ENCODE results near the gene SPATC1L.
"Not testable (repeated sequence)": the region's sequence is repeated elsewhere in the genome, so short reads cannot be mapped to it uniquely, and the experiment has no call there.

SPATC1L gene

GRCh38 chr21:46183337-46183909 lies 836 bp downstream of the SPATC1L start:
- DNase-seq (ENCODE audit: low read depth), result not testable (repeated sequence)

DNA sequence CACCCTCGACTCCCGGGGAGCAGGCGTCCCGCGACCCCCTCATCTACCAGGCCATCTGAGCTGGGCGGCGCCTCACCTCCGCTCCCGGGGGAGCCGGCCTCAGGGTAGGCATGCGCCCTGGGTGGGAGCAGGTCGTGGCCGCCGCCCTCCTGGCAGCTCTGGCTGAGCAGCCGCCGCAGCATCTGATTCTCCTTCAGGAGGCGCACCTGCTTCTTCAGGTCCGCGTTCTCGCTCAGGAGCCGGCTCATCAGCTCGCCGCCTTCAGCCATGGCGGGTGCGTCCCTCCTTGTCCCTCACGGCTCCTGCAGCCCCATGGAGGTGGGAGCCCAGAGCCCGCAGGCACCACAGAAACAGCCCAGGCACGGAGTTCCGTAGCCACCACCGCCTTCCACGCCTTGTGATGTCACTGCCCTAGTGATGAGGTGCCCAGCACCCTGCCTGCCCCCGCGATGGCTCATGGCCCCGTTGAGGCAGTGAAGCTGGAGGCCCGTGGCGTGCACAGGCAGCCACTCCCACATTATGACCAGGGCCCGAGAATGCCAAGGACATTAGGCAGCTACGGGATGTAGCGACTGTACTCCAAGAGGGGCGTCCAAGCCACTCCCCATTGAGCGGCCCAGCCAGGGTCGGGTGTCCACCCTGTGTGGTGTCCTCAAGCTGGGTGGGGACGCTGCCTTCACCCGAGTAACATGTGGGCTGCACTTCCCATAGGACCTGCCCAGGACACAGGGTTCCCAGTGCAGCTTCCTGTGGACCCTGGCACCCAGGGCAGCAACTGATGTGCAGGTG lies 1.5 kb downstream of the SPATC1L start:
- no peak for DNase-seq (ENCODE audit: low read depth)

- no peak for DNase-seq (ENCODE audit: low read depth)
These were observed 2.2 kb downstream of the SPATC1L start for GRCh38 chr21:46181953-46182547.

DNA sequence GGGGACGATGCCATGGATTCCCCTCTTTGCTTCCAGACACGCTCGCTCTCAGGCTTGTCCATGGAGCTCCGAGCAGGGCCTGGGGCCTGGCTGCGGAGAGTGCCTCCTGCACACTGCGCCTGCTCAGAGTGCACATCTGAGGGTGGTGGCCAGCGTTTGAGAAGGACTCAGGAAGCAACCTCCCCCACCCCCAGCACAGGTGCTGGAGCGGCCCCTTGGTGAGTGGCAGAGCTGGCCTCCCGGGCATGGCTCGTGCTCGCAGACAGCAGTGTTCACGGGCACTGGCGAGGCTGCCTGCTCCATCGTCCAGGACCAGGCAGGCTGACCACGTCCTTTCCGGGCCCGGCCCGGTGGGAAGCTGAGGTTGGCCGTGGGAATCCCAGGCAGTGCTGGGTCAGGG lies 2.8 kb downstream of the SPATC1L start:
- no peak for DNase-seq (ENCODE audit: low read depth)

- no peak for DNase-seq (ENCODE audit: low read depth)
These were observed 3.4 kb downstream of the SPATC1L start for GRCh38 chr21:46180778-46181391.

- DNase-seq (ENCODE audit: low read depth), result no peak
These were observed 4.1 kb downstream of the SPATC1L start for GRCh38 chr21:46180079-46180722.

GRCh38 chr21:46179708-46180078 lies 4.6 kb downstream of the SPATC1L start:
- DNase-seq (ENCODE audit: low read depth), result no peak

DNA sequence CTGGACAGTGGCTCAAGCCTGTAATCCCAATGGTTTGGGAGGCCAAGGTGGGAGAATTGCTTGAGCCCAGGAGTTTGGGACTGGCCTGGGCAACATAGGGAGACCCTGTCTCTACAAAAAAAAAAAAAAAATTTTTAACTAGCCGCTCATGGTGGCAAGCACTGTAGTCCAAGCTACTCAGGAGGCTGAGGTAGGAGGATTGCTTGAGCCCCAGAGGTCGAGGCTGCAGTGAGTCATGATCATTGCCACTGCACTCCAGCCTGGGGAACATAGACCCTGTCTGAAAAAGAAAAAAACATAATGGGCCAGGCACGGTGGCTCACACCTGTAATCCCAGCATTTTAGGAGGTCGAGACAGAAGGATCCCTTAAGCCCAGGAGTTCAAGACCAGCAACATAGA lies 5.3 kb downstream of the SPATC1L start:
- DNase-seq (ENCODE audit: low read depth), result no peak

DNA sequence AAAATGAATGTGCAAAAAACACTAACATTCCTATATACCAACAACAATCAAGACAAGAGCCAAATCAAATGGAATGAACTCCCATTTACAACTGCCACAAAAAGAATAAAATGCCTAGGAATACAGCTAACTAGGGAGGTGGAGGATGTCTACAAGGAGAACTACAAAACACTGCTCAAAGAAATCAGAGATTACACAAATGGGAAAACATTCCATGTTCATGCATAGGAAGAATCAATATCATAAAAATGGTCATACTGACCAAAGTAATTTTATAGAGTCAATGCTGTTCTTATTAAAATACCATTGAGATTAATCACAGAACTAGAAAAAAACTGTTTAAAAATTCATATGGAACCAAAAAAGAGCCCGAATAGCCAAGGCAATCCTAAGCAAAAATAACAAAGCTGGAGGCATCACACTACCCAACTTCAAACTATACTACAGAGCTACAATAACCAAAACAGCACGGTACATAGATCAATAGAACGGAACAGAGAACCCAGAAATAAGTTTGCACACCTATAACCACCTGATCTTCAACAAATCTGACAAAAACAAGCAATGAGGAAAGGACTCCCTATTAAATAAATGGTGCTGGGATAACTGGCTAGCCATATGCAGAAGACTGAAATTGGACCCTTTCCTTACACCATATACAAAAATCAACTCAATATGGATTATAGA lies 7.7 kb downstream of the SPATC1L start:
- not testable (repeated sequence) for DNase-seq (ENCODE audit: low read depth)

DNA sequence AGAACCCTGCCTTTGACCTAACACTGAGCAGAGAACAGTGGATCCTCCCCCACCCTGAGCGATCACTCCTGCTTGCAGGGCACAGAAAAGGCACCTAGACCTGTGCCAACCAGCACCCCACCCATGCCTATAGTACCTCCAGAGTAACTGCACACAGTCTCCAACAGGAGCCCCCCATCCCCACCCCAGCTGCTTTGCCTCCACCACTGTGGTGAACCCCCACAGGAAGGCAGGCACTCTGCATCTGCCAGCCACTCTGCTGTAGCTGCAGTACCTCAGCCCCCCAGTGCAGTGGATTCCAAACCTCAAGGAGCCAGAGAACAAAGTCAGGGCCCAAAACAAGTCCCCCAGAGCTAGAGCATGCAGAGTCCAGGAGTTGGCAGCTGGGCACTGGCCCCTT lies 10.7 kb downstream of the SPATC1L start:
- DNase-seq (ENCODE audit: low read depth), result no peak

- no peak for DNase-seq (ENCODE audit: low read depth)
These were observed 11.3 kb downstream of the SPATC1L start for GRCh38 chr21:46172863-46173528.

- DNase-seq (ENCODE audit: low read depth), result no peak
These were observed 12.0 kb downstream of the SPATC1L start for GRCh38 chr21:46171996-46172862.

GRCh38 chr21:46171585-46171984 lies 12.7 kb downstream of the SPATC1L start:
- no peak for DNase-seq (ENCODE audit: low read depth)

- not testable (repeated sequence) for DNase-seq (ENCODE audit: low read depth)
These were observed 13.6 kb downstream of the SPATC1L start for GRCh38 chr21:46170436-46171193.

DNA sequence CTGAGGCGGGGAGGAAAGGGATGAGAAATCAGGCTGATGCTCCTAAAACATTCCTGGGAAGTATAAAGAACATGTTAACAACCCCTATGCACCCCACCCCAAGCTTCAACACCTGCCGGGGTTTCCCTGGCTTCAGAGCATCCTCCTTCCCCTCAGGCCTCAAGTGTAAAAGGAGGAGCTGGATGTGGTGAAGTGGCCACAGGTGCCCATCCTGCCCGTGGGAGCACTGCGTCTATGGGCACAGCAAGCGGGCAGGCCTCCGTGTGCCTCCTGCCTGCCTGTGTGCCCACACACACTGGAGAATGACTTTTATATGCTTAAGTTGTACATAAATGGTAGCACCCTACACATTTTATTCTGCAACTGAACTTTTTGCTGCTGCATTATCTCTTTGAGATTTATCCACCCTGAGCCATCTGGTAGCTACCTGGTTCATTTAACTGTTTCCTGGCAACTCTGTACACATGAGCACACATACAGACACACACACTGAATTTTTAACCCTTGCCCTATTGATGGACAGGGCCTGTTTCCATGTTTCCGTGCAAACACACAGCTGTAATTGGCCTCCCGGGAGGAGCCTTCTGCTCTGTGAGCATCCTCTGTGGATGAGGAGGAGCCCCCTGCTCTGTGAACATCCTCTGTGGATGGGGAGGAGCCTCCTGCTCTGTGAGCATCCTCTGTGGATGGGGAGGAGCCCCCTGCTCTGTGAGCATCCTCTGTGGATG lies 15.4 kb downstream of the SPATC1L start:
- DNase-seq (ENCODE audit: low read depth), result no peak

- no peak for DNase-seq (ENCODE audit: low read depth)
These were observed 16.0 kb downstream of the SPATC1L start for GRCh38 chr21:46168238-46168637.

- DNase-seq (ENCODE audit: low read depth), result no peak
These were observed 19.2 kb downstream of the SPATC1L start for GRCh38 chr21:46165098-46165497.

DNA sequence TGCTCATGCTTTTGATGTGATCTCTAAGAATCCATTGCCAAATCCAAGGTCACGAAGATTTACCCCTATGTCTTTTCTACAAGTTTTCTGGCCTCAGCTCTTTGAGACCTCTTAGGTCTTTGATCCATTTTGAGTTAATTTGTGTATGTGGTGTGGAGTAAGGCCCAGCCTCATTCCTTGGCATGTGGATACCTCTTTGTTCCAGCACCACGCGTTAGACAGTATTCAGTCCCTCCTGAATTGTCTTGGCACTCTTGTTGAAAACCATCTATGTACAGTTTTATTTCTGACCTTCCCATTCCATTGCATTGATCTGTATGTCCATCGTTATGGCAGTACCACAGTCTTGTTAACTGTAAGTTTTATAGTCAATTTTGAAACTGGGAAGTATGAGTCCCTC lies 20.9 kb downstream of the SPATC1L start:
- no peak for DNase-seq (ENCODE audit: low read depth)
